ENCODE data around the gene SLC12A5. TPM values are rescaled to one million over a fixed set of nuclear protein-coding genes. Genes with fewer than 3 reads are reported as not detected.

SLC12A5 gene
- total RNA-seq, 1 donor from 2014 or later = not detected

- TF ChIP-seq CTCF (IDR thresholded peaks at IDR 0.05; ENCODE audit: insufficient read depth, low read length, severe bottlenecking) = no peak
- H3K36me3 ChIP-seq (ENCODE audit: control insufficient read depth, insufficient read depth, low read length) = peaks cover 21% of the 10 kb centered on the region
- FAIRE-seq (no peak), DNase-seq (ENCODE audit: low read depth) (no peak)
- H3K27me3 ChIP-seq (ENCODE audit: control insufficient read depth, insufficient read depth, low read length) = peaks cover under 1% of the 10 kb centered on the region
- no peak overlapping the region for H3K4me3 ChIP-seq (ENCODE audit: low read depth, low read length)
Measured at GRCh38 chr20:46063151-46063550, 34.1 kb downstream of the SLC12A5 start.

GRCh38 chr20:46063652-46064054 lies 34.6 kb downstream of the SLC12A5 start:
- H3K27me3 ChIP-seq (ENCODE audit: control insufficient read depth, insufficient read depth, low read length) = no peaks in the 10 kb centered on the region
- TF ChIP-seq CTCF (IDR thresholded peaks at IDR 0.05; ENCODE audit: insufficient read depth, low read length, severe bottlenecking) = no peak
- peaks cover 21% of the 10 kb centered on the region for H3K36me3 ChIP-seq (ENCODE audit: control insufficient read depth, insufficient read depth, low read length)
- DNase-seq (ENCODE audit: low read depth) (no peak), FAIRE-seq (no peak)
- no peak overlapping the region for H3K4me3 ChIP-seq (ENCODE audit: low read depth, low read length)

- no peak for DNase-seq (ENCODE audit: low read depth)
- Histone ChIP-seq H3K36me3 (ENCODE audit: control insufficient read depth, insufficient read depth, low read length) (peaks cover 22% of the 10 kb centered on the region), H3K4me3 (ENCODE audit: low read depth, low read length) (no peak overlapping the region), H3K27me3 (ENCODE audit: control insufficient read depth, insufficient read depth, low read length) (no peaks in the 10 kb centered on the region)
- no peak for FAIRE-seq
- no peak for TF ChIP-seq CTCF (IDR thresholded peaks at IDR 0.05; ENCODE audit: insufficient read depth, low read length, severe bottlenecking)
Measured at GRCh38 chr20:46065006-46065405, 36.0 kb downstream of the SLC12A5 start.

- no peak for FAIRE-seq
- H3K4me3 ChIP-seq (ENCODE audit: low read depth, low read length) = no peak overlapping the region
- no peak for DNase-seq (ENCODE audit: low read depth)
- peaks cover 24% of the 10 kb centered on the region for H3K36me3 ChIP-seq (ENCODE audit: control insufficient read depth, insufficient read depth, low read length)
- no peaks in the 10 kb centered on the region for H3K27me3 ChIP-seq (ENCODE audit: control insufficient read depth, insufficient read depth, low read length)
- TF ChIP-seq CTCF (IDR thresholded peaks at IDR 0.05; ENCODE audit: insufficient read depth, low read length, severe bottlenecking) = no peak
Measured at GRCh38 chr20:46065691-46066090, 36.7 kb downstream of the SLC12A5 start.

GRCh38 chr20:46070215-46070900 lies 41.3 kb downstream of the SLC12A5 start:
- no peak for TF ChIP-seq CTCF (IDR thresholded peaks at IDR 0.05; ENCODE audit: insufficient read depth, low read length, severe bottlenecking)
- no peak for DNase-seq (ENCODE audit: low read depth)
- Histone ChIP-seq H3K27me3 (ENCODE audit: control insufficient read depth, insufficient read depth, low read length) (no peaks in the 10 kb centered on the region), H3K36me3 (ENCODE audit: control insufficient read depth, insufficient read depth, low read length) (peaks cover 10% of the 10 kb centered on the region), H3K4me3 (ENCODE audit: low read depth, low read length) (no peak overlapping the region)
- FAIRE-seq = no peak

- TF ChIP-seq CTCF (IDR thresholded peaks at IDR 0.05; ENCODE audit: insufficient read depth, low read length, severe bottlenecking) = no peak
- no peak for DNase-seq (ENCODE audit: low read depth)
- Histone ChIP-seq H3K4me3 (ENCODE audit: low read depth, low read length) (no peak overlapping the region), H3K36me3 (ENCODE audit: control insufficient read depth, insufficient read depth, low read length) (peaks cover 4% of the 10 kb centered on the region), H3K27me3 (ENCODE audit: control insufficient read depth, insufficient read depth, low read length) (no peaks in the 10 kb centered on the region)
- no peak for FAIRE-seq
Measured at GRCh38 chr20:46071573-46071972, 42.6 kb downstream of the SLC12A5 start.

Measured in bronchial epithelial cell (primary cell).